SK-N-SH (cell line): Measurements from ENCODE around the gene ELAVL4. TPM values are rescaled to one million over a fixed set of nuclear protein-coding genes. Genes with fewer than 3 reads are reported as not detected.

ENCODE experiments used
- CTCF ChIA-PET: fragments of 300-600, 350-600 bp; formaldehyde crosslinking; extraction: SDS; loops from one replicate; lab custom pipeline; 2021; lab: Yijun Ruan, JAX
- POLR2A ChIA-PET: fragments of 350-600 bp; sonication (Branson Sonifier 250); formaldehyde crosslinking; extraction: SDS; loops from one replicate; lab custom pipeline; 2020; ENCODE audit warnings: antibody characterized with exemption, inconsistent platforms; lab: Yijun Ruan, JAX
- DNase-seq: peaks from one replicate; pipeline ENCODE4 v3.0.0; 2012
- H2AFZ ChIP-seq: fragments of 200-600 bp; sonication (generic); 2 replicates; pipeline ENCODE4 v1.8.1; 2016; ENCODE audit warnings: antibody characterized with exemption, mild to moderate bottlenecking, low read depth
- H3F3A ChIP-seq: fragments of 200-600 bp; sonication (generic); replicated peaks from 2 replicates; pipeline ENCODE3; 2016; ENCODE audit warnings: antibody characterized with exemption, mild to moderate bottlenecking; ENCODE audit not compliant: insufficient read depth
- H3K27ac ChIP-seq, 2 experiments: fragments of 200-500 bp in 1 of 2; fragments of 200-600 bp in 1 of 2; sonication (Bioruptor generic) in 1 of 2; sonication (generic), shearing (Covaris generic) in 1 of 2; 2 replicates each; pipeline versions ENCODE4 v1.5.1 to v1.6.1; 2014 to 2016; ENCODE audit warnings: low read depth in 2 of 2, inconsistent platforms in 1 of 2, low read length in 1 of 2, mild to moderate bottlenecking in 1 of 2, mixed read lengths in 1 of 2
- H3K27me3 ChIP-seq: fragments of 200-600 bp; sonication (generic), shearing (Covaris generic); 2 replicates; pipeline ENCODE4 v1.6.1; 2016; ENCODE audit warnings: mixed run types; ENCODE audit not compliant: insufficient read depth
- H3K36me3 ChIP-seq, 2 experiments: fragments of 200-500 bp in 1 of 2; fragments of 200-600 bp in 1 of 2; sonication (Bioruptor generic) in 1 of 2; sonication (generic) in 1 of 2; replicated peaks in 1 of 2; 2 replicates each; pipeline versions ENCODE3 to v1.5.1; 2014 to 2016; ENCODE audit warnings: low read length in 1 of 2, mild to moderate bottlenecking in 1 of 2; ENCODE audit not compliant: insufficient read depth in 2 of 2, control insufficient read depth in 1 of 2
- H3K4me1 ChIP-seq, 2 experiments: fragments of 200-500 bp in 1 of 2; fragments of 200-600 bp in 1 of 2; sonication (Bioruptor generic) in 1 of 2; sonication (generic), shearing (Covaris generic) in 1 of 2; 2 replicates each; pipeline versions ENCODE4 v1.5.1 to v1.6.1; 2014 to 2016; ENCODE audit warnings: low read depth in 1 of 2, low read length in 1 of 2, mixed run types in 1 of 2; ENCODE audit not compliant: insufficient read depth in 2 of 2, control insufficient read depth in 1 of 2
- H3K4me2 ChIP-seq: fragments of 200-600 bp; sonication (generic), shearing (Covaris generic); 2 replicates; pipeline ENCODE4 v1.6.1; 2017; ENCODE audit warnings: mixed run types
- H3K4me3 ChIP-seq, 2 experiments: fragments of 200-500 bp in 1 of 2; fragments of 200-600 bp in 1 of 2; sonication (Bioruptor generic) in 1 of 2; sonication (generic), shearing (Covaris generic) in 1 of 2; 2 replicates each; pipeline versions ENCODE4 v1.5.1 to v1.8.1; 2014 to 2016; ENCODE audit warnings: low read depth in 2 of 2, inconsistent platforms in 1 of 2, low read length in 1 of 2, mild to moderate bottlenecking in 1 of 2, mixed read lengths in 1 of 2, moderate library complexity in 1 of 2
- H3K79me2 ChIP-seq: fragments of 200-600 bp; sonication (generic); 2 replicates; pipeline ENCODE4 v1.8.1; 2017; ENCODE audit warnings: mild to moderate bottlenecking; ENCODE audit not compliant: insufficient read depth
- H3K9ac ChIP-seq: fragments of 200-600 bp; sonication (generic); 2 replicates; pipeline ENCODE4 v1.6.1; 2017; ENCODE audit warnings: mixed run types
- H3K9me2 ChIP-seq: fragments of 200-600 bp; sonication (generic); 2 replicates; pipeline ENCODE4 v1.6.1; 2017; ENCODE audit warnings: mixed run types
- H3K9me3 ChIP-seq: fragments of 200-600 bp; sonication (generic); 2 replicates; pipeline ENCODE4 v1.6.1; 2017; ENCODE audit warnings: mixed run types, mild to moderate bottlenecking, moderate library complexity
- H4K20me1 ChIP-seq: fragments of 200-600 bp; sonication (generic); 2 replicates; pipeline ENCODE4 v1.6.1; 2017; ENCODE audit warnings: mild to moderate bottlenecking, mixed run types; ENCODE audit not compliant: insufficient read depth
- ELF1 ChIP-seq: IDR thresholded peaks from 2 replicates; pipeline ENCODE4 v1.4.0; 2012
- EZH2phosphoT487 ChIP-seq: fragments of 200-600 bp; sonication (generic); IDR thresholded peaks from 2 replicates; pipeline ENCODE4 v1.6.1; 2017; ENCODE audit warnings: low read depth, mixed run types, mild to moderate bottlenecking, antibody characterized with exemption, moderate library complexity, borderline replicate concordance
- FOXJ3 ChIP-seq: sonication (generic); formaldehyde crosslinking; IDR thresholded peaks from 2 replicates; pipeline ENCODE4 v1.5.1; 2020; ENCODE audit warnings: mild to moderate bottlenecking, missing genetic modification reagents
- FOXM1 ChIP-seq: IDR thresholded peaks from 2 replicates; pipeline ENCODE4 v1.4.0; 2012; ENCODE audit warnings: low read depth, mild to moderate bottlenecking
- GABPA ChIP-seq: IDR thresholded peaks from 2 replicates; pipeline ENCODE4 v1.4.0; 2012; ENCODE audit warnings: low read depth, mild to moderate bottlenecking
- GATA2 ChIP-seq: sonication (generic); formaldehyde crosslinking; IDR thresholded peaks from 2 replicates; pipeline ENCODE4 v1.5.0; 2020; ENCODE audit warnings: mild to moderate bottlenecking, missing genetic modification reagents
- NRF1 ChIP-seq: IDR thresholded peaks from 2 replicates; pipeline ENCODE4 v1.6.1; 2012; ENCODE audit warnings: low read depth, mild to moderate bottlenecking, low read length
- POLR2AphosphoS5 ChIP-seq: IDR thresholded peaks from 2 replicates; pipeline ENCODE4 v1.6.1; 2012; ENCODE audit warnings: low read depth, low read length
- RAD21 ChIP-seq: IDR thresholded peaks from 2 replicates; pipeline ENCODE4 v1.6.1; 2012; ENCODE audit warnings: mild to moderate bottlenecking, low read length
- RCOR1 ChIP-seq: fragments of 150-350 bp; IDR thresholded peaks from 2 replicates; pipeline ENCODE4 v1.6.1; 2017; ENCODE audit warnings: antibody characterized with exemption, low read length
- RXRA ChIP-seq: IDR thresholded peaks from 2 replicates; pipeline ENCODE4 v1.4.0; 2012; ENCODE audit warnings: low read depth, mild to moderate bottlenecking, borderline replicate concordance
- SIN3A ChIP-seq: IDR thresholded peaks from 2 replicates; pipeline ENCODE4 v1.6.1; 2012; ENCODE audit warnings: low read depth, mild to moderate bottlenecking, low read length, moderate library complexity, borderline replicate concordance
- SMC3 ChIP-seq: IDR thresholded peaks from 2 replicates; pipeline ENCODE4 v1.6.1; 2012; ENCODE audit warnings: low read depth, low read length, improper control_type of control experiment
- TCF12 ChIP-seq: IDR thresholded peaks from 2 replicates; pipeline ENCODE4 v1.4.0; 2012
- YY1 ChIP-seq: IDR thresholded peaks from 2 replicates; pipeline ENCODE4 v1.4.0; 2012; ENCODE audit warnings: low read depth, mild to moderate bottlenecking
- WGBS: methylation state at CpG from one replicate; pipeline ENCODE4 v1.1.6; 2017; ENCODE audit warnings: low lambda C conversion rate; 5-methylcytosine and 5-hydroxymethylcytosine counted together
- polyA plus RNA-seq, 3 experiments: library from polyadenylated mRNA; depleted of rRNA; stranded (reverse); fragments of >200 nt; gene quantifications; 2 replicates each; pipeline ENCODE4 v1.2.3, GENCODE V29; 2012
- TF ChIP-seq, protein P1 (sequence below): IDR thresholded peaks from 2 replicates; pipeline ENCODE4 v1.6.1; 2012; ENCODE audit warnings: mild to moderate bottlenecking, low read depth, low read length, moderate library complexity
- TF ChIP-seq, protein P2 (sequence below): fragments of 150-350 bp; IDR thresholded peaks from 2 replicates; pipeline ENCODE4 v1.6.1; 2016; ENCODE audit warnings: mild to moderate bottlenecking, low read depth, low read length

Gene ELAVL4
- polyA plus RNA-seq, 1 of the 3 experiments (the other 2 are of a cell fraction) = 2.7 TPM

DNA sequence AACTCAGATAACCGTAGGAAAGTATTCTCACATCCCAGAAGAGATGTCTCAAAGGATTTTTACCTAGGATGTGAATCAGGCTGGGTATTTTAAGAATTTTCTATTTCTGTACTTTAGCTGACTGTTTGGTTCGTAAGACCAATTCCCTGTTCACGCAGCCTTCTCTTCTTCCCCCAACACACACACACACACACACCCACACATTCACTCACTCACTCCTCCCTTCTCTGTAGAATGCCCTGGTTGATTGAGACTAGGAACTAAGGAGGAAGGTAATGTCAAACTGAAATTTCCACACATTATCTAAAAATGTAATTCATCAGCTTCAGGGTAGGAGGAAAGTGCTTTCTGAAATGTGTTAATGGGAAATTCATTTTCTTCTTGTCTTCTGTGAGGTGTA, 43.5 kb downstream of the ELAVL4 start:
- Histone ChIP-seq H3K4me1 (peaks cover 0 to 15% of the 10 kb centered on the region in 2 experiments; a peak in 2 of 4 replicates), H3K9ac (no peak overlapping the region), H3K4me3 (no peak overlapping the region), H3K79me2 (no peaks in the 10 kb centered on the region), H3K36me3 (peaks cover 0 to 21% of the 10 kb centered on the region in 2 experiments), H3K27me3 (no peaks in the 10 kb centered on the region), H4K20me1 (no peaks in the 10 kb centered on the region), H3F3A (no peaks in the 10 kb centered on the region), H3K4me2 (no peak overlapping the region), H2AFZ (no peak overlapping the region), H3K27ac (no peak overlapping the region; a peak in 2 of 4 replicates), H3K9me2 (no peaks in the 10 kb centered on the region), H3K9me3 (no peaks in the 10 kb centered on the region)
- TF ChIP-seq RXRA (no peak), RCOR1 (no peak), RAD21 (no peak), NRF1 (no peak), SIN3A (no peak), EZH2phosphoT487 (no peak), ELF1 (no peak), FOXM1 (no peak), FOXJ3 (CRISPR knock-in tag) (no peak)
- TF ChIP-seq, protein P1, sequence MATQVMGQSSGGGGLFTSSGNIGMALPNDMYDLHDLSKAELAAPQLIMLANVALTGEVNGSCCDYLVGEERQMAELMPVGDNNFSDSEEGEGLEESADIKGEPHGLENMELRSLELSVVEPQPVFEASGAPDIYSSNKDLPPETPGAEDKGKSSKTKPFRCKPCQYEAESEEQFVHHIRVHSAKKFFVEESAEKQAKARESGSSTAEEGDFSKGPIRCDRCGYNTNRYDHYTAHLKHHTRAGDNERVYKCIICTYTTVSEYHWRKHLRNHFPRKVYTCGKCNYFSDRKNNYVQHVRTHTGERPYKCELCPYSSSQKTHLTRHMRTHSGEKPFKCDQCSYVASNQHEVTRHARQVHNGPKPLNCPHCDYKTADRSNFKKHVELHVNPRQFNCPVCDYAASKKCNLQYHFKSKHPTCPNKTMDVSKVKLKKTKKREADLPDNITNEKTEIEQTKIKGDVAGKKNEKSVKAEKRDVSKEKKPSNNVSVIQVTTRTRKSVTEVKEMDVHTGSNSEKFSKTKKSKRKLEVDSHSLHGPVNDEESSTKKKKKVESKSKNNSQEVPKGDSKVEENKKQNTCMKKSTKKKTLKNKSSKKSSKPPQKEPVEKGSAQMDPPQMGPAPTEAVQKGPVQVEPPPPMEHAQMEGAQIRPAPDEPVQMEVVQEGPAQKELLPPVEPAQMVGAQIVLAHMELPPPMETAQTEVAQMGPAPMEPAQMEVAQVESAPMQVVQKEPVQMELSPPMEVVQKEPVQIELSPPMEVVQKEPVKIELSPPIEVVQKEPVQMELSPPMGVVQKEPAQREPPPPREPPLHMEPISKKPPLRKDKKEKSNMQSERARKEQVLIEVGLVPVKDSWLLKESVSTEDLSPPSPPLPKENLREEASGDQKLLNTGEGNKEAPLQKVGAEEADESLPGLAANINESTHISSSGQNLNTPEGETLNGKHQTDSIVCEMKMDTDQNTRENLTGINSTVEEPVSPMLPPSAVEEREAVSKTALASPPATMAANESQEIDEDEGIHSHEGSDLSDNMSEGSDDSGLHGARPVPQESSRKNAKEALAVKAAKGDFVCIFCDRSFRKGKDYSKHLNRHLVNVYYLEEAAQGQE = no peak
- WGBS = 75% methylated on average over 3 of the region's 3 CpGs
- CTCF ChIA-PET = interaction anchor here (2.4 kb wide), 1 partner anchor 120 kb away, joined by 10 read pairs; no protein-coding TSS in a partner anchor
- POLR2A ChIA-PET = interaction anchor here (1.3 kb wide), 1 partner anchor 9 kb away, joined by 4 read pairs; no protein-coding TSS in a partner anchor
- DNase-seq = no peak

DNA sequence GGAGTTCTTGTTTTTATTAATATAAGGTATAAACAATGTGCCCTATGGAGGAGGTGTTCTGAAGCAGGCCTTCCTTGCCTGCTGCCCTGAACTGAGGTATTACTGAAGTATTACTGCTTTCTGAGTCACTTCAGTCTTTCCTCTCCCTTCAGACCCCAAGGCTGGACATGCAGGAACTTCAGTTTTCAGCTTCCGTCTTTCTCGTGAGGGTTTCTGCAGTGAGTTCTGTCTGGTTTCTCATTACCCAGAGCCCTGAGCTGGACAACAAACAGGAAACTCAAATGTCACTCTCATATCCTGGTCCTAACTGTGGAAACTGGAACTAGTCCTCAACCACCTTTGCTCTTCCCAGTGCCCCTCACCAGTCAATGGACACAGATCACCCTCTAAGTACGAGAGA, 46.8 kb downstream of the ELAVL4 start:
- 39% methylated on average over 3 of the region's 3 CpGs for WGBS
- H2AFZ ChIP-seq = no peak overlapping the region
- H3K27me3 ChIP-seq = no peaks in the 10 kb centered on the region
- H3K79me2 ChIP-seq = no peaks in the 10 kb centered on the region
- peaks cover 0 to 26% of the 10 kb centered on the region in 2 experiments; a peak in 2 of 4 replicates for H3K4me1 ChIP-seq
- CTCF ChIA-PET = no interaction called here
- no peak for DNase-seq
- POLR2A ChIA-PET = no interaction called here
- H3K4me3 ChIP-seq = no peak overlapping the region
- peaks cover 0 to 9% of the 10 kb centered on the region in 2 experiments for H3K36me3 ChIP-seq
- no peaks in the 10 kb centered on the region for H3K9me3 ChIP-seq
- H3K27ac ChIP-seq = peak overlapping the region in 1 of 2 experiments; percentile 1; a peak in 1 of 4 replicates
- no peaks in the 10 kb centered on the region for H3K9me2 ChIP-seq
- no peaks in the 10 kb centered on the region for H4K20me1 ChIP-seq
- no peaks in the 10 kb centered on the region for H3F3A ChIP-seq
- no peak overlapping the region for H3K9ac ChIP-seq
- H3K4me2 ChIP-seq = no peak overlapping the region
- no peak for TF ChIP-seq GABPA
- no peak for TF ChIP-seq TCF12
- TF ChIP-seq GATA2 (CRISPR knock-in tag) = no peak
- TF ChIP-seq POLR2AphosphoS5 = no peak
- no peak for TF ChIP-seq RAD21
- TF ChIP-seq YY1 = no peak
- no peak for TF ChIP-seq FOXJ3 (CRISPR knock-in tag)
- TF ChIP-seq SMC3 = no peak
- TF ChIP-seq, protein P2, sequence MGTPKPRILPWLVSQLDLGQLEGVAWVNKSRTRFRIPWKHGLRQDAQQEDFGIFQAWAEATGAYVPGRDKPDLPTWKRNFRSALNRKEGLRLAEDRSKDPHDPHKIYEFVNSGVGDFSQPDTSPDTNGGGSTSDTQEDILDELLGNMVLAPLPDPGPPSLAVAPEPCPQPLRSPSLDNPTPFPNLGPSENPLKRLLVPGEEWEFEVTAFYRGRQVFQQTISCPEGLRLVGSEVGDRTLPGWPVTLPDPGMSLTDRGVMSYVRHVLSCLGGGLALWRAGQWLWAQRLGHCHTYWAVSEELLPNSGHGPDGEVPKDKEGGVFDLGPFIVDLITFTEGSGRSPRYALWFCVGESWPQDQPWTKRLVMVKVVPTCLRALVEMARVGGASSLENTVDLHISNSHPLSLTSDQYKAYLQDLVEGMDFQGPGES = no peak
